Tibial nerve (tissue), 4 donors: ENCODE measurements around the gene DYRK2.

Experiments
- EP300 ChIP-seq, 2 donors: sonication (generic); formaldehyde crosslinking; IDR thresholded peaks; one replicate each; pipeline ENCODE4 v1.6.1; 2017; ENCODE audit warnings: antibody characterized with exemption in 2 of 2, mild to moderate bottlenecking in 1 of 2
- POLR2A ChIP-seq, 2 donors: fragments of 450-650 bp; IDR thresholded peaks; one replicate each; pipeline ENCODE4 v1.6.1; 2017; ENCODE audit warnings: antibody characterized with exemption in 2 of 2, mild to moderate bottlenecking in 2 of 2, moderate library complexity in 2 of 2
- TF ChIP-seq, protein P1 (sequence below), 5 experiments: fragments of 200-600 bp in 3 of 5; fragments of 450-650 bp in 2 of 5; sonication (generic) in 3 of 5; IDR thresholded peaks; one replicate each; pipeline ENCODE4 v1.5.1; 2016 to 2019; ENCODE audit warnings: antibody characterized with exemption in 5 of 5, mild to moderate bottlenecking in 3 of 5, moderate library complexity in 2 of 5

DNA sequence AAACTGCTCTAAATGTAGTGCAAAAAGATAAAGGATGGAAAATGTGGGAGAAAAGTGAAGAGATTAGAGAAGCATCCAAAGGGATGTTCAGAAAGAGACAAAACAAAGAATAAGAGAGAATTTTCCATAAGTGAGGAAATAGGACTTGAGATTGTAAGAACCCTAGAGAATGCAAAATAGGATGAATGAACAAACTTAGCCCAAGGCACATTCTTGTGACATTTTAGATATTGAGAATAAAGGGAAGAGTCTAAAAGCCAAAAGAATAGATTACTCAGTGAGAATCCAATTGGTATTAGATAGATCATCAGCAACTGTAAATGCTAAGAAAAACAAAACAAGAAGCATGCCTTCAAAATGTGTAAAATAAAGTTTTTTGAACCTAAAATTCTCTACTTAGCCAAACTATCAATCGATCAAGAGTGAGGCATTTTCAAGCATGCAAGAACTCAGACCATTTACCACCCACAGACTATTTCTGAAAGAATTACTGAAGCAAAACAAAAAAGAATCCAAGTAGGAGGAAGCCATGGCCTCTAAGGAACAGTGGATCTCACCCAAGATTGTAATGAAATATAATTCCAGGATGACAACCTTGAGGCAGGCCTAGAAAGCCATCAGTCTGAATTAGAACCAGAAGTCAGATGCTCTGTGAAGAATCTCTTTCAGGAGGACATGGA lies 33.5 kb downstream of the DYRK2 start:
- TF ChIP-seq POLR2A (IDR thresholded peaks at IDR 0.05) (no peak), EP300 (IDR thresholded peaks at IDR 0.05) (no peak)
- TF ChIP-seq, protein P1, sequence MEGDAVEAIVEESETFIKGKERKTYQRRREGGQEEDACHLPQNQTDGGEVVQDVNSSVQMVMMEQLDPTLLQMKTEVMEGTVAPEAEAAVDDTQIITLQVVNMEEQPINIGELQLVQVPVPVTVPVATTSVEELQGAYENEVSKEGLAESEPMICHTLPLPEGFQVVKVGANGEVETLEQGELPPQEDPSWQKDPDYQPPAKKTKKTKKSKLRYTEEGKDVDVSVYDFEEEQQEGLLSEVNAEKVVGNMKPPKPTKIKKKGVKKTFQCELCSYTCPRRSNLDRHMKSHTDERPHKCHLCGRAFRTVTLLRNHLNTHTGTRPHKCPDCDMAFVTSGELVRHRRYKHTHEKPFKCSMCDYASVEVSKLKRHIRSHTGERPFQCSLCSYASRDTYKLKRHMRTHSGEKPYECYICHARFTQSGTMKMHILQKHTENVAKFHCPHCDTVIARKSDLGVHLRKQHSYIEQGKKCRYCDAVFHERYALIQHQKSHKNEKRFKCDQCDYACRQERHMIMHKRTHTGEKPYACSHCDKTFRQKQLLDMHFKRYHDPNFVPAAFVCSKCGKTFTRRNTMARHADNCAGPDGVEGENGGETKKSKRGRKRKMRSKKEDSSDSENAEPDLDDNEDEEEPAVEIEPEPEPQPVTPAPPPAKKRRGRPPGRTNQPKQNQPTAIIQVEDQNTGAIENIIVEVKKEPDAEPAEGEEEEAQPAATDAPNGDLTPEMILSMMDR (IDR thresholded peaks at IDR 0.05): no peak
